Activated CD4-positive, CD25-positive, alpha-beta regulatory T cell (primary cell): ENCODE results near the gene PCP2.

Experiments
- DNase-seq, 4 experiments: peaks; one replicate each; lab custom pipeline; 2025; lab: John Stamatoyannopoulos, UW

PCP2 gene

GRCh38 chr19:7633698-7634097 is at the start of gene PCP2:
TSS of gene PCP2 (minus strand) at chr19:7633719. CDS start at chr19:7633457, 262 bp downstream.
- no peak for DNase-seq

GRCh38 chr19:7682175-7682855 is 48.8 kb upstream of the PCP2 start:
- no peak for DNase-seq

- DNase-seq: peak; percentile 64 to 78 (median 70)
Measured at GRCh38 chr19:7681340-7682174, 48.0 kb upstream of the PCP2 start.

- DNase-seq: peak; percentile 69 to 81 (median 76)
Measured at GRCh38 chr19:7680606-7681339, 47.3 kb upstream of the PCP2 start, which contains the start of gene TRAPPC5. TSS of gene TRAPPC5 (plus strand) at chr19:7680833. CDS start at chr19:7682254, 1,421 bp downstream.

GRCh38 chr19:7679771-7680605 is 46.5 kb upstream of the PCP2 start:
- DNase-seq: no peak

- DNase-seq: peak; percentile 33 to 45 (median 41)
Measured at GRCh38 chr19:7678971-7679751, 45.6 kb upstream of the PCP2 start.

GRCh38 chr19:7677669-7678311 is 44.3 kb upstream of the PCP2 start:
- no peak for DNase-seq

GRCh38 chr19:7676854-7677253 is 43.3 kb upstream of the PCP2 start, which contains the start of gene MCEMP1:
TSS of gene MCEMP1 (plus strand) at chr19:7677090. CDS start at chr19:7677121, 31 bp downstream.
- no peak for DNase-seq

- no peak for DNase-seq
Measured at GRCh38 chr19:7676376-7676775, 42.9 kb upstream of the PCP2 start.

- no peak for DNase-seq
Measured at GRCh38 chr19:7674010-7675005, 40.8 kb upstream of the PCP2 start.

GRCh38 chr19:7672522-7672921 is 39.0 kb upstream of the PCP2 start:
- DNase-seq: no peak

GRCh38 chr19:7670790-7671189 is 37.3 kb upstream of the PCP2 start:
- DNase-seq: no peak

- DNase-seq: no peak
Measured at GRCh38 chr19:7670150-7670783, 36.7 kb upstream of the PCP2 start.

GRCh38 chr19:7669641-7670040 is 36.1 kb upstream of the PCP2 start:
- no peak for DNase-seq

- no peak for DNase-seq
Measured at GRCh38 chr19:7668842-7669241, 35.3 kb upstream of the PCP2 start, which contains the start of gene RETN. TSS of gene RETN (plus strand) at chr19:7669049. CDS start at chr19:7669327, 278 bp downstream.

- DNase-seq: no peak
Measured at GRCh38 chr19:7665076-7665475, 31.6 kb upstream of the PCP2 start.

GRCh38 chr19:7663706-7664105 is 30.2 kb upstream of the PCP2 start:
- DNase-seq: no peak

- DNase-seq: no peak
Measured at GRCh38 chr19:7662657-7663056, 29.1 kb upstream of the PCP2 start.
